Epidermal melanocyte (primary cell): ENCODE results near the gene FERMT2.

Experiments
- DNase-seq: peaks from one replicate; pipeline ENCODE4 v3.0.0; 2011; ENCODE audit warnings: low spot score; ENCODE audit not compliant: insufficient read length

Gene FERMT2

GRCh38 chr14:52901357-52901980 lies 49.4 kb downstream of the FERMT2 start:
- no peak for DNase-seq

DNA sequence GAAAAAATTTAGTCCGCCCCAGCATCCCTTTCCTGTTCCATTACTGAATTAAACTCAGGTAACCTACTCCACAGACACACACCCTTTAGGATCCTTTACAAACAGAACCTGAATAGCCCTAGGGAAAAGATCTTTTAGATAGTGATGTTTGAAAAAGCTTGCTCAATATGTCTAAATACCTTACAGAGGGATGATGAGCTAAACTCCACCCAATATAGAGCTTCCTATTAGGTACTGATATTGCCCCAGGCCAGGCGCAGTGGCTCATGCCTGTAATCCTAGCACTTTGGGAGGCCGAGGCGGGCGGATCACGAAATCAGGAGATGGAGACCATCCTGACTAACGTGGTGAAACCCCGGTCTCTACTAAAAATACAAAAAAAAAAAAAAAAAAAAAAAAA lies 50.1 kb downstream of the FERMT2 start:
- DNase-seq, result no peak

- DNase-seq, result no peak
These were observed 52.4 kb downstream of the FERMT2 start for GRCh38 chr14:52898496-52898895.

- no peak for DNase-seq
These were observed 55.9 kb downstream of the FERMT2 start for GRCh38 chr14:52895000-52895399.

- no peak for DNase-seq
These were observed 59.0 kb downstream of the FERMT2 start for GRCh38 chr14:52891800-52892199.

GRCh38 chr14:52888839-52889838 lies 61.7 kb downstream of the FERMT2 start:
- no peak for DNase-seq

GRCh38 chr14:52888159-52888558 lies 62.7 kb downstream of the FERMT2 start:
- DNase-seq, result no peak

- DNase-seq, result no peak
These were observed 65.6 kb downstream of the FERMT2 start for GRCh38 chr14:52885230-52885629.

DNA sequence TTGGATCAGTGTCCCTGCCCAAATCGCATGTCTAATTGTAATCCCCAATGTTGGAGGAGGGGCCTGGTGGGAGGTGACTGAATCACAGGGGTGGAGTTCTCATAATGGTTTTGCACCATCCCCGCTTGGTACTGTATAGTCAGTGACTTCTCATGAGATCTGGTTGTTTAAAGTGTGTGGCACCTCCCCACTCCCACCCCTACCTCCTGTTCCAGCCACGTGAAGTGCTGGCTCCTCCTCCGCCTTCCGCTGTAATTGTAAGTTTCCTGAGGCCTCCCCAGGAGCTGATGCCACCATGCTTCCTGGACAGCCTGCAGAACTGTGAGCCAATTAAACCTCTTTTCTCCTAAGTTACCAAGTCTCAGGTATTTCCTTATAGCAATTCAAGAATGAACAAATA lies 67.2 kb downstream of the FERMT2 start:
- no peak for DNase-seq

DNA sequence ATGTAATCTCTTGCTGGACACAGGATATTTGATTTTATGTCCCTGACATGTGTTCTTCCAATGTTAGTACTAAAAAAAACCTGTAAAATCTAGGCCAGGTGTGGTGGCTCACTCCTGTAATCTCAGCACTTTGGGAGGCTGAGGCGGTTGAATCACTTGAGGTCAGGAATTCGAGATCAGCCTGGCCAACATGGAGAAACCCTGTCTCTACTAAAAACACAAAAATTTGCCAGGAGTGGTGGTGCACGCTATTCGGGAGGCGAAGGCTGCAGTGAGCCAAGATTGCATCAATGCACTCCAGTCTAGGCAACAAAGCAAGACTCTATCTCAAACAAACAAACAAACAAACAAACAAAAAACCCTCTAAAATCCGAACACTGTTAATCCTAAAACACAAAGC lies 68.0 kb downstream of the FERMT2 start:
- no peak for DNase-seq

DNA sequence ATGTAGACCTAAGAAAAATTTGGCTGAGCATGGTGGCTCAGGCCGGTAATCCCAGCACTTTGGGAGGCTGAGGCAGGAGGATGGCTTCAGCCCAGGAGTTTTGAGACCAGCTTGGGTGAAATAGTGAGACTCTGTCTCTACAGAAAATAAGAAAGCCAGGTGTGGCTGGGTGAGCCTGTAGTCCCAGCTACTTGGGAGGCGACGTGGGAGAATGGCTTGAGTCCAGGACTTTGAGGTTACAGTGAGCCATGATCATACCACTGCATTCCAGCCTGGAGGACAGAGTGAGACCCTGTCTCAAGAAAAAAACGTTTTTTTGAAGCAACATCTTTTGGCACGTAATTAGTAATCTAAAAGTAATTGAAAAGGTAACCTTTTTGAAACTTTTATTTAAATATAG lies 70.9 kb downstream of the FERMT2 start:
- DNase-seq, result no peak

DNA sequence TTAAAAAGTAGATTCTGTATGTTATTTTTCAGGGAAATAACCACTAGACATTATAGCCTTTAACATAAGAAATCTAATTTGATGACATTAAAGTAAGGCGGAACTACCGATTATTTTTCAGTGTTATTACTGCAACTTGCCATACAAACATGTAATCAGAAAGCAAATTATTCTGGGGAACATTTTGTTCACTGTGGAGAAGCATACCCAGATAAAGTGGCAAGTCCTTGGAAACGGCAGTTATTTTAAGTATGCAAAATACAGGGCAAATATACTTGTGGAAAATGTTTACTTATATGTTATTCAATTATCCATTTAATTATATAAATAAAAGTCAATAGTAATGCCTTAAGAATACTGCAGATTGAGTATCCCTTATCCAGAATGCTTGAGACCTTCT lies 71.9 kb downstream of the FERMT2 start:
- DNase-seq, result no peak

DNA sequence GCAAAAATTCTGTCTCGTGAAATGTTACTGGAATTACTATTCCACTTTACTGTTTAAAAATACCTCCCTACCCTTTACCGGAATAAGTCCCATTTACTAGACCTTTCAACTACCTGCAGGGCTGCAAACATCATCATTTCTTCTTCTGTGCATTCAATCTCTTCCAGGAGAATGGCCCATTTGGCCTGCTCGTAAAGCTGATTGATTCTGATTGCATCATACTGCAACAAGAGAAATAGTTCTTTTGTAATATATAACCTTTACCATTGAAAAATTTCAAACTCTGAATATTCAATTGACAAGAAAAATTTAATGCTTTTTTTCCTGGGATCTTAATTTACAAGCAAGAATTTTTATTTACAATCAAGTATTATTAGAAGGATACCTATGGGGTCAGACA lies 72.4 kb downstream of the FERMT2 start:
- DNase-seq, result no peak

DNA sequence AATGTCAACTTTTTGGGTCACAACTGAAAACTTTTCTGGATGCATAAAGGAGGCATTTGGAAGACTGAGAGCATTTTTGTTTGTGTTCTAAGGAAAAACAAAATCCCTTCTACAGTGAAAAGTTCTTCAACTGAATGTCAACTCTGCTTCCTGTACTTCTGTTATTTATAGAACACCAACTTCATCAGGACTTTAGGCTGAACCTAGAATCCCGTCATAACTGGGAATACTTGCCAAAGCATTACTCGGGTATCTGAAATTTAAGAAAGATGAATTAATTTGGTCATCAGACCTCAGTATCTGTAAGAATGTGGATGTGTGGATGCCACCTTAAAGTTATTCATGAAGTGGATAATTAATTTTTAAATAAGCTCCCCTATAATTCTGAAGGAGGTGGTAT lies 73.2 kb downstream of the FERMT2 start:
- DNase-seq, result no peak

DNA sequence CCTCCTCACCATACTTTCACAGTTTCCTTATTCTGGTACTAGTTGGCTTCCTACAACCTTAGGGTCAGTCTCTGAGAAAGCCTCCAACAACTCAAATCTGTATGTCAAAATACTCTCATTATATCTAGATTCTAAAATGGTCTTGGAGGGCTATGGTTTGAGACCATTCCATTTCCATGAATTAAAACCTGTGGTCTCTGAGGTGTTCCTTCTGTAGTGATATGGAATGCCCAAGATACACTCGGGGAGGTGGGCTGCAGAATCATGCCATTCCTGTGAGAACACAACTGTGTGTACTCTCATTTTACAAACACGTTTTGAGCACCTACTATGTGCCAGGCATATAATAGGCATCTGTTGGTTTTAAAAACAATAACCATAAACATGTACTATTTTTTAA lies 74.0 kb downstream of the FERMT2 start:
- DNase-seq, result no peak

DNA sequence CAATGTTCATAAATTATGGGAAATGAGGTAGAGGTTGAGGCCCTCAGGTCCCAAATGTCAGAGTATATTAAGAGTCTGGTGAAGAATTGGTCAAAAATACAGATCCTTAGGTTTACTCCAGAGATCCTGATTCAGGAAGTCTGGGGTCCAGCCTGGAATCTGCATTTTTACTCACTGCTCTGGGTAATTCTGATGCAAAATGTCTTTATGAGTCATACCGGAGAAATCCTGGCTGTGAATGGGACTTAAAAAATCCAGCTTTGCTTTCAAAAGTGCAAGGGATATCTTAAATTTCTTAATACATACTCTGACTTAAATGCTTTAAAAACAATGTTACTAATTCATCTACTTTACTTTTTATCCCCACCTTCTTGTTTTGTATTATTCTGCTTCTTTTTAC lies 74.5 kb downstream of the FERMT2 start:
- no peak for DNase-seq

- no peak for DNase-seq
These were observed 75.1 kb downstream of the FERMT2 start for GRCh38 chr14:52875707-52876106.

- no peak for DNase-seq
These were observed 76.5 kb downstream of the FERMT2 start for GRCh38 chr14:52874389-52874788.

- DNase-seq, result no peak
These were observed 77.2 kb downstream of the FERMT2 start for GRCh38 chr14:52873694-52874093.

- DNase-seq, result no peak
These were observed 77.8 kb downstream of the FERMT2 start for GRCh38 chr14:52873065-52873464.

- no peak for DNase-seq
These were observed 79.2 kb downstream of the FERMT2 start for GRCh38 chr14:52871606-52872005.

DNA sequence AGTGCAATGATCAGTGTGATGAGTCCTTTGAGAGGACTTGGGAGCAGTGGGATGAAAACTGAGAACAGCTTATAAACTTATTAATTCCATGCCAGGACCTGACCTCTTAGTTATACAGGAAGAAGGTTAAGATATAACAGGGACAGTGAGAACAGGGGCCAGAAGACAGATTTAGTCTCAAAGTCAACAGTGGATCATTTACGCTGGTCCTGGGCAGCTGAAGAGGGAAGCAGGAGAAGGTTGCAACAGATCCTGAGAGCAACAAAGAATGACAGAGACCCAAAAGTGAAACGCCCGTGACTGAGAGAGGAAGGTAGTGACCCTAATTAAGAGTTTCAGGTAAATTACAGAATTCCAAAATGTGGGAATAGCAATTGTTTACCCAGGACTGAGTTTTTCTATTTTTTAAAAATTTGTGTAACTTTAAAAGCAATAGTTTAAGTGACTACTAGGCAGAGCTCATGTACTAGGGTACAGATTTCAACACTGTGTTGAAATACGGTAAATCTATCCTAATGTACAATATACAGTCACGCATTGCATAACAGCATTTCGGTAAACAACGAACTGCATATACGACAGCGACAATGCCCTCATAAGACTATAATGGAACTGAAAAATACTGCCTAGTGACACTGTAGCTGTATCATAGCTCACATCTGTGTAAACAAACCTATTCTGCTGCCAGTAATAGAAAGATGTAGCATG lies 81.8 kb downstream of the FERMT2 start:
- DNase-seq, result no peak
